Measurements from ENCODE around the gene RORB.

Gene RORB

DNA sequence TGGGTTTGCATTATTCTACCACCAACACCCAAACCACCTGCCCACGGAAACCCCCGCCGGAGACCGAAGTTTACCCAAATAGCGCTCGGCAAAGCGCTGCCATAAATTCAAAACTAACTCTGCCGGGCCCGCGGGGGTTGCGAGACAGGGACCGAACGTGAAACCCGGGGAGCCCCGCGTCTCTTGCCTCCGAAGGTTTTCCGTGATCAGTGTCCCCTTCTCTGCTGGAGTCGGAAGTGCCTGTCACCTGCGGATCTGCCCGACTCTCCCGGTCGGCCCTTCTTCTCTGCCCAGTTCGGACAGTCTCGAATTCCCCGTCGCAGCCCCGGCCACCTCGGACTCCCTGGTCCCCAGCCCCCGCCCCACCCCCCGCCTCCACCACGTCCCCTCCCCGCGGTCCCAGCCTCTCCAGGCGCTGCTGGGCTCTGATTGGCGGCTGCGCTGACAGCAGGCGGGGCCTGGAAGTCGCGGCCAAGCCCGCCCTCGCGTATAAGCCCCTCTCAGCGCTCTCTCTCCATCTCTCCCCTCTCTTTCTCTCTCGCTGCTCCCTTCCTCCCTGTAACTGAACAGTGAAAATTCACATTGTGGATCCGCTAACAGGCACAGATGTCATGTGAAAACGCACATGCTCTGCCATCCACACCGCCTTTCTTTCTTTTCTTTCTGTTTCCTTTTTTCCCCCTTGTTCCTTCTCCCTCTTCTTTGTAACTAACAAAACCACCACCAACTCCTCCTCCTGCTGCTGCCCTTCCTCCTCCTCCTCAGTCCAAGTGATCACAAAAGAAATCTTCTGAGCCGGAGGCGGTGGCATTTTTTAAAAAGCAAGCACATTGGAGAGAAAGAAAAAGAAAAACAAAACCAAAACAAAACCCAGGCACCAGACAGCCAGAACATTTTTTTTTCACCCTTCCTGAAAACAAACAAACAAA lies at the start of gene RORB:
Gene RORB (plus strand): TSS at position 517 of the 929 bp plus-strand sequence. CDS start 642 bp downstream, outside the sequence.
- peak; percentile 74 for DNase-seq (ENCODE audit: low spot score)
- no peak for TF ChIP-seq CTCF (IDR thresholded peaks at IDR 0.05; ENCODE audit: extremely low read depth, missing control alignments)

DNA sequence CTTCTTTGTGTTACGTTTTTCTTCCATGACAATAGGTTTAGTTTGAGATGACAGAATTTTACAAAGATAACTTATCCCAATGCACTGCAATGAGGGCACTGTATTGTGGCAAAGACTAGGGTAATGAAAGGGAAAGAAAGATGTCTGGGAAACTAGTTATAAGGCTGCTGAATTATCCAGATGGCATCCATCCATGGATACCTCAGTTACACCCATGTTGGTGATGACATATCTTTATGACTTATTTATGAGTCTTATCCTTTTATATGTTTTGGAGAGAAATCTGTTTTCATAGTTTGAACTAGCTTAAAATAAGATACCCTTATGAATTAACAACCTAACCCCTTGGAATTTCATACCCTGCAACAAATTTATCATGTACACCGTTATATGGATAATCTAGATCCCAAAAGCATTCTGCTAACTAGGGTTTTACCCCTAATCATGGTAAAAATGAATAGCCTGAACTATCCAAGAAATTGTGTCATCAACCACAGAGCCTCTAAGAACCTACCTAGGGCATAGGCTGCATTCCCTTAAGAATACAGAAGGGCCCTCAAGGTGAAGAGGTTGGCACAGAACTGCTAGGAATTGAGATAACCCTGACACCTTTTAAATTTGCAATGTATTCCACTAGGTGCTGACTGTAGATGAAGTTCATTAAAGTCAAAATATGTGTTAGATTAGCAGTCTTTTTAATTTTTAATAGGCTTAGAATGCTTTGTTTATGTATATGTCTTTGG lies 49.5 kb upstream of the RORB start:
- DNase-seq (ENCODE audit: low spot score): no peak

DNA sequence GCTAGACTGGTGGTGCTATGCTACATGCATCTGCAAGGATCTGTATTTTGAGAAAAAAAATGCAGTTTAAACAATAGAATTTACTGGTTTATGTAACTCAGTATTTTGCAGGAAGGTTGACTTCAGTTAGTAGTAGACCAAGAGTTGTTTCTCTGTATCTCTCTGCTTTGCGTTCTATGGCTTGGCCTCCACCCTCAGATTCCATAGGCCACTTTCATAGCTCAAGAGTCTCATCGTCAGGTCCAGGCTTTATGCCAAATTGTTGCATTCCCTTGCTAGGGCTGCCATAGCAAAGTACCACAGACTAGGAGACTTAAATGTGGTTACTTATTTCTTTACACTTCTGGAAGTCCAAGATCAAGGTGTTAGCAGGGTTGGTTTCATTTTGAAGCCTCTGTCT lies 48.1 kb upstream of the RORB start:
- no peak for TF ChIP-seq CTCF (IDR thresholded peaks at IDR 0.05; ENCODE audit: extremely low read depth, missing control alignments)
- no peak for DNase-seq (ENCODE audit: low spot score)

More for the DNA sequence above, 49.5 kb upstream of the RORB start:
- TF ChIP-seq CTCF (IDR thresholded peaks at IDR 0.05; ENCODE audit: extremely low read depth, missing control alignments): no peak

GRCh38 chr9:74458832-74459231 lies 38.3 kb upstream of the RORB start:
- TF ChIP-seq CTCF (IDR thresholded peaks at IDR 0.05; ENCODE audit: extremely low read depth, missing control alignments): no peak
- no peak for DNase-seq (ENCODE audit: low spot score)

- no peak for DNase-seq (ENCODE audit: low spot score)
- no peak for TF ChIP-seq CTCF (IDR thresholded peaks at IDR 0.05; ENCODE audit: extremely low read depth, missing control alignments)
Observed at GRCh38 chr9:74463825-74464224, 33.3 kb upstream of the RORB start.

GRCh38 chr9:74478606-74479005 lies 18.5 kb upstream of the RORB start:
- no peak for DNase-seq (ENCODE audit: low spot score)
- TF ChIP-seq CTCF (IDR thresholded peaks at IDR 0.05; ENCODE audit: extremely low read depth, missing control alignments): no peak

DNA sequence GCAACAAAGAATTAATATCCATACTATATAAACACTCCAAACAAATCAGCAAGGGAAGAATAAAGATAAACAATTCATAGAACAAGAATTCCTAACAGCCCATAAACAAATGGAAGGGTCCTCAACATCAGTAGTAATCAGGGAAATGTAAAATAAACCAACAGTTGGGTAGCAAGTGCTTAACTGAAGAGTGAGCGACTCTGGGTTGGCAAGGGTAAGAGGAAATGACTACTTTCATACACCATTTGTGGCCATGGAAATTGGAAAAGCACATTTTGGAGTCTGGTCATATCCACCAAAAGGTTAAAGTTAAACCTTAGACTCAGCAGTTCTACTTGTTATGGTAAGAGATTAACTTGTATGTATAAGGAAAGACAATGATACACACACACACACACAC lies 17.4 kb upstream of the RORB start:
- DNase-seq (ENCODE audit: low spot score): no peak
- no peak for TF ChIP-seq CTCF (IDR thresholded peaks at IDR 0.05; ENCODE audit: extremely low read depth, missing control alignments)

All from GM20000 (cell line).